ENCODE results near the gene DENND1C. TPM values are rescaled to one million over a fixed set of nuclear protein-coding genes. Genes with fewer than 3 reads are reported as not detected.

DENND1C gene, protein sequence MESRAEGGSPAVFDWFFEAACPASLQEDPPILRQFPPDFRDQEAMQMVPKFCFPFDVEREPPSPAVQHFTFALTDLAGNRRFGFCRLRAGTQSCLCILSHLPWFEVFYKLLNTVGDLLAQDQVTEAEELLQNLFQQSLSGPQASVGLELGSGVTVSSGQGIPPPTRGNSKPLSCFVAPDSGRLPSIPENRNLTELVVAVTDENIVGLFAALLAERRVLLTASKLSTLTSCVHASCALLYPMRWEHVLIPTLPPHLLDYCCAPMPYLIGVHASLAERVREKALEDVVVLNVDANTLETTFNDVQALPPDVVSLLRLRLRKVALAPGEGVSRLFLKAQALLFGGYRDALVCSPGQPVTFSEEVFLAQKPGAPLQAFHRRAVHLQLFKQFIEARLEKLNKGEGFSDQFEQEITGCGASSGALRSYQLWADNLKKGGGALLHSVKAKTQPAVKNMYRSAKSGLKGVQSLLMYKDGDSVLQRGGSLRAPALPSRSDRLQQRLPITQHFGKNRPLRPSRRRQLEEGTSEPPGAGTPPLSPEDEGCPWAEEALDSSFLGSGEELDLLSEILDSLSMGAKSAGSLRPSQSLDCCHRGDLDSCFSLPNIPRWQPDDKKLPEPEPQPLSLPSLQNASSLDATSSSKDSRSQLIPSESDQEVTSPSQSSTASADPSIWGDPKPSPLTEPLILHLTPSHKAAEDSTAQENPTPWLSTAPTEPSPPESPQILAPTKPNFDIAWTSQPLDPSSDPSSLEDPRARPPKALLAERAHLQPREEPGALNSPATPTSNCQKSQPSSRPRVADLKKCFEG
- total RNA-seq, result 0.49 TPM

DNA sequence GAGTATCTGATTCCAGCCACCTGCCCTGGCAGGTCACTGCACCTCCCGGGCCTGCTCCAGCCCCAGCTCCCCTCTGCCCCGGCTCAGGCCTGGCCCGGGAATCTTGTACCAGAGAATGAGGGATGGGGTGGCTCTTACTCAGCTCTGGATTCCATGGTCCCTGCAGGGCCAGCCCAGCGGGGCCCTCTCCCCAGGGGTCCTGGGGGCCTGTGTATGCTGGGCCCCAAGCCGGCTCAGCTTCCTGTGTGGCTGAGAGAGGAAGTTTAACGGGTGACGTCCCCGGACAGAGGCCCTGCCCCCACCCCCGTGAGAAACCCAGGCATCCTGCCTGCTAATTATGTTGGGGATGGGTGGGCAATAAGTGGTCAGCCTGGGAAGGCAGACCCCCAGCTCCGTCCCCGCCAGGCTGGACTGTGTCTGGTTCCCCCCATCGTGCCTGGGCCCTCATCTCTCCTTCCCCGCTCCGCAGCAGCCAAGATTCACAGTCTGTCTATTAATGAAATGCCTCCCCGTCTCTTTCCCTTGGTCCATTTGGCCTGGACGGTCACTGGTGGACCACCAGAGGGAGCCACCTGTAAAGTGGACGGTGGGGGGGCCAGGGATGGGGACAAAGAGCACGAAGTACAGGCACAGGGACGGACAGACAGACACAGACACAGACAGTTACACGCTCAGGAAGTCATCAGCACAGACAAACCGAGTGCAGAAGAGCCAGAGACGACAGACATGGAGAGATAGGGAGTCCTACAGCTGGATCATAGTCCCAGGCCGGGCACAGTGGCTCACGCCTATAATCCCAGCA is at the start of gene DENND1C:
Gene DENND1C (minus strand): TSS at position 247 of the 802 bp plus-strand sequence. CDS start 92 bp downstream, at position 155.

DNA sequence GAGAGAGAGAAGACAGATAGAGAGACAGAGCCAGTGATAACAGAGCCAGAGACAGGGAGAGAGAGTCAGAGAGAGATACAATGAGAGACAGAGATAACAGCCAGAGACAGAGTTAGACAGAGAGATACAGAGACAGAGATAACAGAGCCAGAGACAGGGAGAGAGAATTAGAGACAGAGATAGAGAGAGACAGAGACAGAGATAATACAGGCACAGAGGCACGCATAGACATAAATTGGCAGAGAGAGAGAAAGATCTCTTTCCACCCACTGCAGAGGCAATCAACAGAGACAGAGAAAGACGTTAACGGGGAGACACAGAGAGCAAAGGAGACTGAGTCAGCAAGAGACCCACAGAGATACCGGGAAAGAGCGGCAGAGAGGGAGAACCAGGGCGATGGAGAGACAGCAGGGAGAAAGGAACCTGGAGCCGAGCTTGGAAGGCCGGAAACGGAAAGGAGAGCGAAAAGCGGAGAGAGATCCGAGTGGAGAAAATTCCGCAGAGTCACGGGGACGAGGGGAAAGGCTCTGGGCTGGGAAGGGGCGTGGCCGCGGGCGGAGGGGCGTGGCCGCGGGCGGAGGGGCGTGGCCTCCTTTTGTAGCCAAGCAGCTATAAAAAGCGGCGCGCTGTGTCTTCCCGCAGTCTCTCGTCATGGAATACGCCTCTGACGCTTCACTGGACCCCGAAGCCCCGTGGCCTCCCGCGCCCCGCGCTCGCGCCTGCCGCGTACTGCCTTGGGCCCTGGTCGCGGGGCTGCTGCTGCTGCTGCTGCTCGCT is 49.0 kb upstream of the DENND1C start, which contains the start of gene TNFSF9:
Gene TNFSF9 (plus strand): TSS at position 641 of the 777 bp plus-strand sequence. CDS start 11 bp downstream, at position 652.

DNA sequence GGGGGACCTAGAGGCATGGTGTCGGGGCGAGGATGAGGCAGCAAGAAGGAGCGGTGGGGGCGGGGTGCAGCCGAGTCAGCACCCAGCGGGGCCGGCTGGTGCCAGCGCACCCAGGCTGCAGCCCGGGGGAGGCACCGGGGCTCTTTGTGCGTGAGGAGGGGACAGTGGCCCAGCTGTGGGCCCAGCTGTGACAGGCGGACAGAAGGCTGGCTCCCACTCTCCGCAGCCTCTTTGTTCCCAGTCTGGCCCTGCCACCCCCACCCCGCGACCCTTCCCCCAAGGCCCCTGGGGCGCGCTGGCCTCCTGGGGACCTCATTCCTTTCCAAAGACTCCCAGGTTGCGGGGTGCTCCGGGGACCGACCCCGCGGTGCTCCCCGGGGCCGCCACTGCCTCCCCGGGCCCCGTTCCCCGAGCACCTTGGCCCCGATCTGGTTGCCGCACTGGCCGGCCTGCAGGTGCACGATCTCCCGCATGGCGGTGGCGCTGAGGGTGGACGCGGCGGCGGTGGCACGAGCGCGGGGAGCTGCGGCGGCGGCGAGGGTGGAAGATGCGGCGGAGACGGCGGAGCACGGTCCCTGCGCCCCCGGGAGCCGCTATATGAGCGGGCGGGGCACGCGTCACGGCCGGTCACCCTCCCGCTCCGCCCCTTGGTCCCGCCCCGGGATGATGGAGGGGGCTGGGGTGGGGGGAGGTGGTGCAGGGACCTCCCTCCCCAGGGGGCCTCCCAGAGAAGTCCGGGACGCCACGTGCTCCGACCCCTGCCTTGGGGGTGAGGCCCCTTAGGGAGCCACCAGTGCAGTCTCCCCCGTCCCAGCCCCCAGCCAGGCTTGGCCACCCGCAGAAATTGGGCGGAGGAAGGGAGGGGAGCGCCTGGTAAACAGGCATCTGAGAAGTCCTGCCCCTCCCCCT is 20.4 kb upstream of the DENND1C start, which contains the start of gene TUBB4A:
Gene TUBB4A (minus strand): TSS at position 570 of the 909 bp plus-strand sequence. CDS start 97 bp downstream, at position 473.

DNA sequence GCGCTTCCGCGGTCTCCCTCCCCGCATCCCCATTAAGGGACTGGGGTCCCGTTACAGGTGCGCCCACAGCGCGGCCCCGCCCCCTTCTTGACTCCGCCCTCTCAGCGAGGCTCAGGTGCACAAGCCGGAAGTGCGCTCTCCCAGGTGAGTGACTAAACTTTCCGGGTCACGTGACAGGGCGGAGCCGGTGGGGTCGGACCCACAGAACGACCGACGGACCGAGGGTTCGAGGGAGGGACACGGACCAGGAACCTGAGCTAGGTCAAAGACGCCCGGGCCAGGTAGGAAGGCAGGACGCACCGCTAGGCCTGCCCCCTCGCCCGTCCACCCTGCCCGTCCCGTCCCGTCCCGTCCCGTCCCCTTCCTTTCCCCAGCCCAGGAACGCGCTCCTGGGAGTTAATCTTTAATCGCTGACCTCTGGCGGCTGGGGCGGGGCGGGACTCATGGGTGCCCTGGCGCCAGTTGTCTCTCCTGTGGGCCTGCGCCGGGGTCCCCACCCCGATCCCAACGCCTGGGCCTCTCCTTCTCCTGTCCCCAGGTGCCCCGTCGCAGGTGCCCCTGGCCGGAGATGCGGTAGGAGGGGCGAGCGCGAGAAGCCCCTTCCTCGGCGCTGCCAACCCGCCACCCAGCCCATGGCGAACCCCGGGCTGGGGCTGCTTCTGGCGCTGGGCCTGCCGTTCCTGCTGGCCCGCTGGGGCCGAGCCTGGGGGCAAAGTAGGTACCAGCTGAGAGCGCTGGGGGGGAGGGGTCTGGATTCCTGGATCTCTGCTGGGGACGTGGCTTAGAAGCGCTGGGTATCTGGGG is 17.3 kb downstream of the DENND1C start, which contains the start of gene CRB3:
Gene CRB3 (plus strand): TSS at position 202 of the 804 bp plus-strand sequence. CDS start 431 bp downstream, at position 633.

DNA sequence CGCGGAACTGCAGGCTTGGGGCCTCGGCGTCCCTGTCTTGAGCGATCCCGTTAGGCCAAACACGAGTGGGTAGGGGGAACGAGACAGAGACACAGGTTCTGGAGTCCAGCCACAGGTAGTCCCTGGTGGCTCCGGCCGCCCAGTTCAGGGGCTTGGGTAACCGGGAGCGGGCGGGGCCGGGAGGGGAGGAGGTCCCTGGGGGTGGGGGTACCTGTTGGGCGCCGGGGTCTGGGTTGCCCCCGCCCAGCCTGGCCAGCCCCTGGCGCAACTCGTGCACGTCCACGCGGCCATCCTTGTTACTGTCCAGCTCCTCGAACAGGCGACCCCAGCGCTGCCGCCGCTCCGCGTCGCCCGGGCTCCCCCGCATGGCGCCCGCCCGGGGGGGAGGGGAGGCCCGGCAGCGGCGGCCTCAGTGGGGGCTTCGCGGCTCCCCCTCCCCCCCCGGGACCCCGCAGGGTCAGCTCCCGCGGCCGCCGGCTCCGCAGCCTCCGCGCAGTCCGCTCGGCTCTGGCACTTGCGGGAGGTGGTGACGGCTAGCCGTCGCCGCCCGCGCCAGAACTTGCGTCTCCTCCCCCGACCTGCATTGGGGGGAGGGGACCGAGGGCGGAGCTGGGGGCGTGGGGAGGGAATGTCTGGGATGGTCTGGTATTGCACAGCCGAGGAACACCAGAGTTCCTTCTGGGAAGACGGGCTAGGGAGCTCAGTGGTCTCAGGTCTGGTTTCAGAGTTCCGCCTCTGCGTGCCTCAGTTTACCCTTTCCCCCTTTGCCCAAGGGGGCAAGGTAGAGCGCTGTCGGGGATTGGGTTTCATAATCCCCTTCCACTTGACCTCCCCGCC is 22.1 kb downstream of the DENND1C start, which contains the start of gene SLC25A23:
Gene SLC25A23 (minus strand): TSS at position 531 of the 837 bp plus-strand sequence. CDS start 164 bp downstream, at position 367.

DNA sequence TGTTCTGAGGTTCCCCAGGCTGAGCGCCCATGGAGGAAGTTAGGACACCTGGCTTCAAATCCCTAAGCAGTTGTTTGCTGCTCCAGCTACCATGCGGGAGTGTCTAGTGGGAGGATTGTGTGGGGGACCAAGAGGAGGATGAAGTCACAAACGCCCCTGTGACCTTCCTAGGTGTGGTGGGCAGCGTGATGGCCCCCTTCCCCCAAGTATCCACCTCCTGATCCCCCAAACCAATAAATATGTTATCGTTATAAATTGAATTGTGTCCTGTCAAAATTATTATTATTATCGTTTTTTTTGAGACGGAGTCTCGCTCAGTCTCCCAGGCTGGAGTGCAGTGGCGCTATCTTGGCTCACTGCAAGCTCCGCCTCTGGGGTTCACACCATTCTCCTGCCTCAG is 47.9 kb downstream of the DENND1C start, which contains the start of gene SLC25A41:
Gene SLC25A41 (minus strand): TSS at position 101 of the 400 bp plus-strand sequence. CDS start 70 bp downstream, at position 31.

DNA sequence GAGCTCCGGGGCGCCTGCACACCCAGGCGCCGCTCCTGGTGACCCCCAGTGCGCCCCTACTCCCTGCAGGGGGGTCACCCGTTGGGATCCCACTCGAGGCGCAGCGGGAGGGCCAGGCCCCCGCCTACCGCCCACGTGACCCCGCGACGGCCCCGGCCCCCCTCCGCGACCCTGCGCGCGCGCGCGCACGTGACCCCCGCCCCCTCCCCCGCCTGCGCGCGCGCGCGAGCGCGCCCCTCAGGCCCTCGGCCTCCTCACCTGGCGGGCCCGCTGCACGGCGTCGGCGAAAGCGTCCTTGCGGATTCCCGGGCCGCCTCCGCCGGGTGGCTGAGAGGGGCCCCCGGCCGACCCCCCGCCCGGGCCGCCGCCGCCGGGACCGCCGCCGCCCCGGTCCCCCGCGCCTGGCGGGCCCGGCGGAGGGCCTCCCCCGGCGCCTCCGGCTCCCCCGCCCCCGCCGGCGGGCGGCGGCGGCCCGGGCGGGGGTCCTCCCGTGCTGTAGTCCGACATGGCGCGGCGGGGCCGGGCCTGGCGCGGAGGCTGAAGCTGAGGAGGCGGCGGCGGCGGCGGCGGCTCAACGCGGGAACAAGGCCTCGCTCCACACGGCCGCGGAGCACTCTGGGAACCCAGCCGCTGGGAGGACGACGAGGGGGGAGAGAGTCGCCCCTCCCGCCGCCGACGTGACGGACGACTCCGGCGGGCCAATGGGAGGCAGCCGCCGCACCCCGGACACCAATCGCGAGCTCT is 57.2 kb downstream of the DENND1C start, which contains the start of gene KHSRP:
Gene KHSRP (minus strand): TSS at position 617 of the 744 bp plus-strand sequence. CDS start 110 bp downstream, at position 507.

Other genes starting within 250 kb of the DENND1C start
- 20.1 TPM for gene MLLT1, start 201.8 kb downstream of the DENND1C start, total RNA-seq
- not detected for gene ACER1, start 148.2 kb downstream of the DENND1C start, total RNA-seq
- gene CLPP, start 120.3 kb downstream of the DENND1C start, total RNA-seq, result 33.7 TPM
- 57.5 TPM for gene ALKBH7, start 109.0 kb downstream of the DENND1C start, total RNA-seq
- gene PSPN, start 105.9 kb downstream of the DENND1C start, total RNA-seq, result 2.4 TPM
- 47.6 TPM for gene GTF2F1, start 88.6 kb downstream of the DENND1C start, total RNA-seq
- 167 TPM for gene KHSRP, start 57.0 kb downstream of the DENND1C start, total RNA-seq
- not detected for gene SLC25A41, start 48.0 kb downstream of the DENND1C start, total RNA-seq
- 82.0 TPM for gene SLC25A23, start 22.0 kb downstream of the DENND1C start, total RNA-seq
- gene CRB3, start 17.5 kb downstream of the DENND1C start, total RNA-seq, result 5.9 TPM
- 51.8 TPM for gene TUBB4A, start 20.5 kb upstream of the DENND1C start, total RNA-seq
- 0.44 TPM for gene TNFSF9, start 49.2 kb upstream of the DENND1C start, total RNA-seq
- gene CD70, start 109.4 kb upstream of the DENND1C start, total RNA-seq, result 1.8 TPM
- gene TNFSF14, start 188.4 kb upstream of the DENND1C start, total RNA-seq, result 0.33 TPM
- gene C3, start 238.9 kb upstream of the DENND1C start, total RNA-seq, result 104 TPM

Data from camera-type eye (tissue), 1 donor.